K562 (cell line): ENCODE measurements around the gene EIPR1. TPM values are rescaled to one million over a fixed set of nuclear protein-coding genes. Genes with fewer than 3 reads are reported as not detected.

Experiments used
- ATAC-seq: fragments of 200-7000 bp; cut with Tn5 transposase; 3 replicates; pipeline ENCODE4 v1.9.1; 2020; ENCODE audit warnings: moderate library complexity
- BruUV-seq: library from RNA; stranded (reverse); fragments of 400-500 nt; replicated peaks from 2 replicates; lab custom pipeline; 2021; lab: Mats Ljungman, UMichigan
- CTCF ChIA-PET: fragments of 300-600 bp; formaldehyde crosslinking; extraction: SDS; loops from one replicate; lab custom pipeline; 2021; ENCODE audit warnings: low intra/inter-chr PET ratio; lab: Yijun Ruan, JAX
- POLR2A ChIA-PET: fragments of 300-600, 350-650 bp; sonication (Branson Sonifier 250); formaldehyde crosslinking; extraction: SDS; loops from one replicate; lab custom pipeline; 2021; ENCODE audit warnings: antibody characterized with exemption, inconsistent platforms; lab: Yijun Ruan, JAX
- DNase-seq, 4 experiments: peaks; one replicate each; pipeline versions ENCODE4 v3.0.0 to v3.0.0-alpha.2; 2011 to 2018; ENCODE audit warnings: low spot score in 3 of 4, mixed read lengths in 3 of 4; ENCODE audit errors: extremely low read depth in 1 of 4
- FAIRE-seq: peaks from 2 replicates; lab custom pipeline; 2011; peaks lifted over from hg19 to GRCh38; lab: Jason Lieb, UNC
- H2AFZ ChIP-seq: 2 replicates; pipeline ENCODE4 v1.6.0; 2011; ENCODE audit warnings: low read depth, low read length, control low read depth, inconsistent platforms
- H3K27ac ChIP-seq: fragments of 200-600 bp; 3 replicates; pipeline ENCODE4 v1.8.0; 2011; ENCODE audit warnings: low read depth, mild to moderate bottlenecking, control low read depth, inconsistent platforms, low read length, moderate library complexity, mixed read lengths; ENCODE audit errors: extremely low read depth
- H3K27me3 ChIP-seq, 2 experiments: fragments of 300-600 bp in 1 of 2; 2 replicates in 1 of 2; 3 replicates in 1 of 2; pipeline versions ENCODE4 v1.6.0 to v1.8.0; 2011; ENCODE audit warnings: inconsistent platforms in 2 of 2, low read length in 2 of 2, mild to moderate bottlenecking in 1 of 2, mixed read lengths in 1 of 2, moderate library complexity in 1 of 2; ENCODE audit not compliant: control insufficient read depth in 2 of 2, insufficient read depth in 2 of 2
- H3K36me3 ChIP-seq: fragments of 300-600 bp; 3 replicates; pipeline ENCODE4 v1.8.0; 2011; ENCODE audit warnings: mild to moderate bottlenecking, low read length, inconsistent platforms; ENCODE audit not compliant: control insufficient read depth, insufficient read depth
- H3K4me1 ChIP-seq, 2 experiments: fragments of 200-600 bp in 1 of 2; replicated peaks in 1 of 2; 2 replicates in 1 of 2; 3 replicates in 1 of 2; pipeline versions ENCODE4 v1.5.1 to v1.8.0; 2011; ENCODE audit warnings: inconsistent platforms in 2 of 2, low read length in 2 of 2, mild to moderate bottlenecking in 1 of 2, mixed read lengths in 1 of 2, moderate library complexity in 1 of 2; ENCODE audit not compliant: control insufficient read depth in 2 of 2, insufficient read depth in 2 of 2
- H3K4me2 ChIP-seq: 2 replicates; pipeline ENCODE4 v1.6.1; 2011; ENCODE audit warnings: low read length, control low read depth, inconsistent platforms, mixed read lengths; ENCODE audit not compliant: insufficient read depth
- H3K4me3 ChIP-seq: fragments of 200-600 bp; sonication (generic), shearing (Covaris generic); 2 replicates; pipeline ENCODE4 v1.5.1; 2016; ENCODE audit warnings: control low read depth, inconsistent platforms
- H3K79me2 ChIP-seq: fragments of 200-600 bp; 3 replicates; pipeline ENCODE4 v1.8.0; 2011; ENCODE audit warnings: low read length, inconsistent platforms; ENCODE audit not compliant: control insufficient read depth, insufficient read depth
- H3K9ac ChIP-seq, 2 experiments: 2 replicates each; pipeline versions ENCODE4 v1.6.0 to v1.6.1; 2011; ENCODE audit warnings: low read depth in 2 of 2, low read length in 2 of 2, control low read depth in 1 of 2, inconsistent platforms in 1 of 2, mild to moderate bottlenecking in 1 of 2, mixed read lengths in 1 of 2; ENCODE audit not compliant: insufficient read depth in 1 of 2
- H3K9me1 ChIP-seq: one replicate; pipeline ENCODE4 v1.6.0; 2011; ENCODE audit warnings: inconsistent platforms, mild to moderate bottlenecking, low read length, moderate library complexity; ENCODE audit not compliant: control insufficient read depth, insufficient read depth
- H3K9me3 ChIP-seq: replicated peaks from 2 replicates; pipeline ENCODE4 v1.5.1; 2011; ENCODE audit warnings: low read depth, low read length, inconsistent platforms; ENCODE audit not compliant: control insufficient read depth, insufficient read depth
- H4K20me1 ChIP-seq: replicated peaks from 2 replicates; pipeline ENCODE4 v1.6.1; 2011; ENCODE audit warnings: low read length, inconsistent platforms, mixed read lengths; ENCODE audit not compliant: control insufficient read depth, insufficient read depth
- ARID2 ChIP-seq: fragments of 450-650 bp; IDR thresholded peaks from 2 replicates; pipeline ENCODE4 v1.6.1; 2017; ENCODE audit warnings: antibody characterized with exemption, mild to moderate bottlenecking
- FOXP1 ChIP-seq: sonication (generic); formaldehyde crosslinking; IDR thresholded peaks from 2 replicates; pipeline ENCODE4 v1.8.0; 2022; ENCODE audit warnings: mild to moderate bottlenecking, missing genetic modification reagents
- HNRNPK ChIP-seq: fragments of 200-400 bp; formaldehyde crosslinking; IDR thresholded peaks from one replicate; pipeline ENCODE4 v1.6.1; 2018; ENCODE audit warnings: mild to moderate bottlenecking, low read depth, low read length; ENCODE audit not compliant: poor library complexity, severe bottlenecking
- MAFK ChIP-seq: IDR thresholded peaks from 2 replicates; pipeline ENCODE4 v1.6.1; 2011; ENCODE audit warnings: low read length, improper control_type of control experiment
- MCM7 ChIP-seq, 2 experiments: fragments of 450-650 bp; IDR thresholded peaks; 2 replicates each; pipeline ENCODE4 v1.6.1; 2016 to 2018
- MEIS2 ChIP-seq: fragments of 450-650 bp; IDR thresholded peaks from 2 replicates; pipeline ENCODE4 v1.6.1; 2014; ENCODE audit warnings: mild to moderate bottlenecking; ENCODE audit not compliant: partially characterized antibody
- NR4A1 ChIP-seq, 2 experiments: fragments of 250-450 bp in 1 of 2; fragments of 450-650 bp in 1 of 2; sonication (Bioruptor Pico) in 1 of 2; IDR thresholded peaks; 2 replicates each; pipeline versions ENCODE4 v1.4.0 to v1.6.1; 2016 to 2020; ENCODE audit warnings: mild to moderate bottlenecking in 2 of 2, missing compliant biosample characterization in 1 of 2, missing genetic modification characterization in 1 of 2, moderate library complexity in 1 of 2
- PPARD ChIP-seq: fragments of 250-450 bp; sonication (Bioruptor Pico); IDR thresholded peaks from 2 replicates; pipeline ENCODE4 v1.8.0; 2022; ENCODE audit warnings: inconsistent platforms, mild to moderate bottlenecking, moderate library complexity
- RBBP5 ChIP-seq: fragments of 200-600 bp; sonication (generic); IDR thresholded peaks from 2 replicates; pipeline ENCODE4 v1.6.1; 2012; ENCODE audit warnings: borderline replicate concordance, mild to moderate bottlenecking, low read length, control low read depth, inconsistent platforms; ENCODE audit not compliant: insufficient read depth, poor library complexity, severe bottlenecking
- ZBED1 ChIP-seq: IDR thresholded peaks from 2 replicates; pipeline ENCODE4 v1.6.1; 2014
- ZNF184 ChIP-seq: sonication (generic); formaldehyde crosslinking; IDR thresholded peaks from 2 replicates; pipeline ENCODE4 v1.5.0; 2020; ENCODE audit warnings: missing genetic modification reagents
- ZNF77 ChIP-seq: fragments of 250-450 bp; sonication (Bioruptor Pico); IDR thresholded peaks from 2 replicates; pipeline ENCODE4 v1.5.0; 2020
- WGBS: fragments of 100-300 bp; shearing (Covaris generic); methylation state at CpG from one replicate; pipeline ENCODE4 v1.1.6; 2016; ENCODE audit warnings: low coverage, mixed read lengths; ENCODE audit not compliant: insufficient coverage; ENCODE audit errors: missing lambda C conversion rate; 5-methylcytosine and 5-hydroxymethylcytosine counted together
- in situ Hi-C: fragments of 300-500 bp; cut with MboI; formaldehyde crosslinking; loops from 4 replicates; pipeline ENCODE4 v1.15.0; 2018; ENCODE audit warnings: inconsistent platforms, mixed read lengths
- intact Hi-C: fragments of 100-400 bp; cut with micrococcal nuclease; formaldehyde crosslinking; loops from 2 replicates; pipeline ENCODE4 v1.14.2; 2022
- polyA plus RNA-seq, 8 experiments: library from polyadenylated mRNA; depleted of rRNA in 4 of 8; stranded (reverse) in 5 of 8; unstranded in 3 of 8; fragments of >200 nt; fragmentation: Nextera tagmentation in 2 of 8; fragmentation: Illumina TruSeq in 1 of 8; extraction: Ambion mirVana in 2 of 8; extraction: Trizol in 1 of 8; gene quantifications; 2 replicates each; pipeline versions ENCODE4 v1.2.1 to v1.2.3, GENCODE V29; 2011 to 2014; ENCODE audit warnings: inconsistent platforms in 1 of 8, missing spikeins in 1 of 8
- total RNA-seq, 7 experiments: library from RNA; depleted of rRNA in 6 of 7; stranded (reverse); fragments of >200 nt in 6 of 7; fragmentation: Illumina TruSeq in 2 of 7; extraction: Trizol in 2 of 7; gene quantifications; 2 replicates each; pipeline versions ENCODE4 v1.2.1 to v1.2.3, GENCODE V29; 2011 to 2021; ENCODE audit warnings: low replicate concordance in 1 of 7
- TF ChIP-seq, protein P1 (sequence below): fragments of 250-450 bp; sonication (Bioruptor Pico); IDR thresholded peaks from 2 replicates; pipeline ENCODE4 v1.4.0; 2020; ENCODE audit warnings: mild to moderate bottlenecking, moderate library complexity, borderline replicate concordance

The EIPR1 gene
- total and polyA plus RNA-seq, 9 of the 15 experiments (the other 6 are each of a cell fraction or from before 2014, with no cell fraction given): 19.9 to 54.4 (median 35.9) TPM

DNA sequence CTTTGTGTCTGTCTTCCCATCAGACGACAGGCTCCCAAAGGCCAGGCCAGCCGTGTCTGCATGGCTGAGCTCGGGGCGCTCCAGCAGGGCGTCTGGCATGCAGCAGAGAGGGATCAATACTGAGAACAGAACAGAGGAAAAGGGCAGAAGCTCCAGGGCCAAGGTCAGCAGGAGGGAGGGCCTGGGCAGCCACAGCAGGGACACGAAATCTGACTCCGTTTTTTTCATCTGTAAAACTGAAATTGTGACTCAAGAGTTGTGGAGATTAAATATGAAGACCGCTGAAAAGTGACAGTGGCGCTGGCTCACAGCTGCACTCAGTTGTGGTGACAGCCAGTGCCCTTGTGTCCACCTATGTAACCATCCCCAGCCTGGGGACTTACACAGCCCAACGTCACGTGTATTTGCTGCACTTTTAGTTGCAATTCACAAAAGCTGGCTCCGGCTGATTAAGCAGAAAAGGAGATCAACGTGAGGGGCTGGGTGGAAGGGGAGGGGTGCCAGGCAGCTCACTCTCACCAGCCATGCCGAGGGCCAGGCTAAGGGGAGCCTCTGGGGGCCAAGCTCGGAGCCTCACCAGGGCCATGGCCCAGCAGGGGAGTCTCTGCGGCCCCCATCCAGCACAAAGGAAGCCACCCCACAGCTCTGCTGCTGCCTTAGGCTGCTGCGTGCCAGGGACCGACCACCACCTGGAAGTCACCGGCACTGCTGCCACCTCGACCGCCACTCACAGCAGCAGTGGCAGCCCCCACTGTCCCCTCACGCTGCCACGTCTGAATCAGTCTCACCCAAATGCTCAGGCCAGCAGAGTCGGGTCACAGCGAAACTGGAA lies 74.7 kb downstream of the EIPR1 start:
- H4K20me1 ChIP-seq: peaks cover 26% of the 10 kb centered on the region
- 0 out of 2 replicates have a peak overlapping the region, but pooled peaks have one; percentile 20 for H3K4me2 ChIP-seq
- TF ChIP-seq RBBP5 (peak; percentile 17), PPARD (CRISPR knock-in tag) (no peak)
- H3K79me2 ChIP-seq: no peaks in the 10 kb centered on the region
- intact Hi-C loops (loop anchor here (1.0 to 10.0 kb wide), 2 partner anchors 105 to 228 kb away; no protein-coding TSS in a partner anchor), in situ Hi-C loops (no loop called here)
- FAIRE-seq: no peak
- peak; percentile 57 for ATAC-seq
- H3K9ac ChIP-seq: peak overlapping the region in 1 of 2 experiments; percentile 77; a peak in 2 of 4 replicates
- no peaks in the 10 kb centered on the region for H3K27me3 ChIP-seq
- 86% methylated on average over 23 of the region's 25 CpGs for WGBS
- H3K9me1 ChIP-seq: peaks cover 3% of the 10 kb centered on the region
- no peak overlapping the region for H3K4me3 ChIP-seq
- H3K27ac ChIP-seq: no peak overlapping the region
- no TSS peak for BruUV-seq
- no peaks in the 10 kb centered on the region for H3K9me3 ChIP-seq
- H3K36me3 ChIP-seq: peaks cover 15% of the 10 kb centered on the region; the same call in 2 of the 3 replicates
- H2AFZ ChIP-seq: 0 out of 2 replicates have a peak overlapping the region, but pooled peaks have one; percentile 11
- H3K4me1 ChIP-seq: peaks cover 0 to 26% of the 10 kb centered on the region in 2 experiments; a peak in 2 of 5 replicates
- POLR2A ChIA-PET: no interaction called here
- DNase-seq: no peak
- CTCF ChIA-PET: no interaction called here

GRCh38 chr2:3302421-3302750 lies 75.2 kb downstream of the EIPR1 start:
- Histone ChIP-seq H3K27ac (no peak overlapping the region), H3K79me2 (no peaks in the 10 kb centered on the region), H4K20me1 (peaks cover 28% of the 10 kb centered on the region), H2AFZ (no peak overlapping the region), H3K9me1 (peaks cover 3% of the 10 kb centered on the region), H3K27me3 (no peaks in the 10 kb centered on the region), H3K9ac (peak overlapping the region in 1 of 2 experiments; percentile 48; a peak in 1 of 4 replicates), H3K9me3 (no peaks in the 10 kb centered on the region), H3K4me1 (peaks cover 0 to 25% of the 10 kb centered on the region in 2 experiments; a peak in 2 of 5 replicates), H3K4me2 (no peak overlapping the region), H3K36me3 (peaks cover 15% of the 10 kb centered on the region; the same call in 2 of the 3 replicates), H3K4me3 (no peak overlapping the region)
- intact Hi-C loops: loop anchor here (10.0 kb wide), 1 partner anchor 228 kb away; no protein-coding TSS in a partner anchor
- FAIRE-seq (no peak), DNase-seq (no peak), ATAC-seq (no peak)
- in situ Hi-C loops: no loop called here
- BruUV-seq: no TSS peak
- POLR2A ChIA-PET: no interaction called here
- CTCF ChIA-PET: no interaction called here
- 97% methylated on average over 10 of the region's 10 CpGs for WGBS
- no peak for TF ChIP-seq FOXP1 (CRISPR knock-in tag)
- TF ChIP-seq HNRNPK: no peak
- TF ChIP-seq MEIS2: no peak
- TF ChIP-seq MCM7 (IDR thresholded peaks at IDR 0.05): no peak
- TF ChIP-seq ZNF184 (CRISPR knock-in tag): no peak
- TF ChIP-seq ZNF77 (CRISPR knock-in tag): no peak
- no peak for TF ChIP-seq NR4A1 (CRISPR knock-in tag; IDR thresholded peaks at IDR 0.05)
- TF ChIP-seq NR4A1 (tag; IDR thresholded peaks at IDR 0.05): no peak
- TF ChIP-seq ZBED1: no peak
- TF ChIP-seq, protein P1, sequence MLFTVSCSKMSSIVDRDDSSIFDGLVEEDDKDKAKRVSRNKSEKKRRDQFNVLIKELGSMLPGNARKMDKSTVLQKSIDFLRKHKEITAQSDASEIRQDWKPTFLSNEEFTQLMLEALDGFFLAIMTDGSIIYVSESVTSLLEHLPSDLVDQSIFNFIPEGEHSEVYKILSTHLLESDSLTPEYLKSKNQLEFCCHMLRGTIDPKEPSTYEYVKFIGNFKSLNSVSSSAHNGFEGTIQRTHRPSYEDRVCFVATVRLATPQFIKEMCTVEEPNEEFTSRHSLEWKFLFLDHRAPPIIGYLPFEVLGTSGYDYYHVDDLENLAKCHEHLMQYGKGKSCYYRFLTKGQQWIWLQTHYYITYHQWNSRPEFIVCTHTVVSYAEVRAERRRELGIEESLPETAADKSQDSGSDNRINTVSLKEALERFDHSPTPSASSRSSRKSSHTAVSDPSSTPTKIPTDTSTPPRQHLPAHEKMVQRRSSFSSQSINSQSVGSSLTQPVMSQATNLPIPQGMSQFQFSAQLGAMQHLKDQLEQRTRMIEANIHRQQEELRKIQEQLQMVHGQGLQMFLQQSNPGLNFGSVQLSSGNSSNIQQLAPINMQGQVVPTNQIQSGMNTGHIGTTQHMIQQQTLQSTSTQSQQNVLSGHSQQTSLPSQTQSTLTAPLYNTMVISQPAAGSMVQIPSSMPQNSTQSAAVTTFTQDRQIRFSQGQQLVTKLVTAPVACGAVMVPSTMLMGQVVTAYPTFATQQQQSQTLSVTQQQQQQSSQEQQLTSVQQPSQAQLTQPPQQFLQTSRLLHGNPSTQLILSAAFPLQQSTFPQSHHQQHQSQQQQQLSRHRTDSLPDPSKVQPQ (CRISPR knock-in tag): no peak
- no peak for TF ChIP-seq MAFK
- TF ChIP-seq ARID2: no peak
